ENCODE data around the gene CHST3.

GRCh38 chr10:71941318-71941717 lies 22.9 kb upstream of the CHST3 start:
- TF ChIP-seq CTCF (IDR thresholded peaks at IDR 0.05) (no peak), POLR2A (IDR thresholded peaks at IDR 0.05) (no peak)

All from breast epithelium (tissue), 3 donors.